Measurements from ENCODE around the gene LAMTOR4.
"Not testable (repeated sequence)": the region's sequence is repeated elsewhere in the genome, so short reads cannot be mapped to it uniquely, and the experiment has no call there.

LAMTOR4 gene

DNA sequence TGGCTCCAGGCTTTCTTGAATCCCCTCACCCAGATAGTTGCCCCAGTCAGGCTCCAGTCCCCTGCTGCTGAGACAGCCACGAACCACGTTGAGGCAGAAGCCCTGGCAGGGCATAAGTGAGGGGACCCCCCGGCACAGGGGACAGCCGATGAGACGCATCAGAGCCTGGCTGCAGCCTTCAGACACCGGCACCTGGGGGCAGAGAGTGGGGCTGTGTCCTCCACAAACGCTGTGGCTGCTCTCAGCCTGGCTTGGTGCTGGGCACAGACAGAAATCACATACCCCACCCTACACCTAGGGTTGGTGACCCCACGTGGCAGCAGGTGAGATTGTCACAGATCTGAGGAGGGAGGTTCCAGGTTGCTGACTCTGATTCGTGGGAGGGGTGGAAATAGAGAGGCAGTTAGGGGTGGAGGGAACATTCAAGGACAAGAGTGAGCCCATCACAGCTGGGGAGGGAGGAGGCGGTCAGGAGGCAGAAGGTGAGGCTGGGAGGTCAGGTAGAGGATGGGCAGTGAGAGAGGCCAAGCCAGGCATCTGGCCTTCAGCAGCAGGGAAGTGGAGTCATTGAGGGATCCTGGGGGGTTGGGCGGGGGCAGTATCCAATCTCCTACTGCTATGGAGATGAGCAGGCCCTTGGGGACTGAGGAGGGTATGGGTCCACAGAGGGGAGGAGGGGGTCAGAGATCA lies 25.2 kb downstream of the LAMTOR4 start:
- no peak for DNase-seq

DNA sequence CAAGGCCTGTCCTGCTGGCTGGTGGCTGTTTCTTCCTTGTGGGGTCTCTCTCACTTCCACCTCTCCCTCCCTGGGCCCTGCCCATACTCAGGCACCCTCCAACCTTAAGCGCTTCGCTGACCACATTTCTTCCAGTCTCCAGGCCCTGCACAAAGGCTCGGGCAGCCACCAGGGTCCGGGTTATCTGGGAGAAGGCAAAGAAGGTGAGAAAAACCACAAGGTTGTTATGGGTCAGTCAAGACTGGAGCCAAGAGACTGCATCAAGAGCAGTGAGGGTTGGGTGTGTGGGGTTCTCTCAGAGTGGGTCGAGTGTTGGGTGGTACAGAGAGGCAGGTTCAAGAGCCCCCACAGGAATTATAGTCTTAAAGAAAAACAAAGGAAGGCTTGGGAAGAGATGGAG lies 25.9 kb downstream of the LAMTOR4 start:
- DNase-seq = no peak

DNA sequence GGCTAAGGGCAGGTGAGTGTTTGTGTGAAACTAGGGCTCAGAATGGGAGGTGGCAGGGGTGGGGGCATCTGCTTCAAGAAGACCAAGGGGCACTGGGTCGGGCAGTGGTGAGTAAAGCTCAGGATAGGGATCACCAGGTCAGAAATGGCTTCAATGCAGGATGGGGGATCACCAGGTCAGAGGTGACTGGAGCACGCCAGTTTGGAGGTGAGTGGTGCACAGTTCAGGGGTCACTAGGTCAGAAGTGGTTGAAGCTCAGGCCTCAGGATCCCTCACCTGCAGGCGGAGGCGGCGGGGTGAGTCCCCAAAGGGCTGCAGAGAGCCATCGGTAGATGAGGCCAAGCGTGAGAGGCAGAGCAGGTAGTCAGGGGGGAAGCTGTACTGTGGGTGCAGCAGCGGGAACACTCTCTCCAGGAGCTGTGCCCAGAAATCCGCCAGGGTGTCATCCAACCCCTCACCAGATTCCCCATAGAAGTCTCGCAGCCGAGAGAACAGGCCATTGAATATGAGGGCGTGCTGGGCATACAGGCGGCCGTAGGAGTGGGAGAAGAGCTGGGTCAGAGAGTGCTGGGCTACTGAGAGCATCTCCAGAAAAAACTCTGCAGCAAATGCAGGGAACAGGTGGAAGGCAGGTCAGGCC lies 26.7 kb downstream of the LAMTOR4 start:
- DNase-seq = no peak

DNA sequence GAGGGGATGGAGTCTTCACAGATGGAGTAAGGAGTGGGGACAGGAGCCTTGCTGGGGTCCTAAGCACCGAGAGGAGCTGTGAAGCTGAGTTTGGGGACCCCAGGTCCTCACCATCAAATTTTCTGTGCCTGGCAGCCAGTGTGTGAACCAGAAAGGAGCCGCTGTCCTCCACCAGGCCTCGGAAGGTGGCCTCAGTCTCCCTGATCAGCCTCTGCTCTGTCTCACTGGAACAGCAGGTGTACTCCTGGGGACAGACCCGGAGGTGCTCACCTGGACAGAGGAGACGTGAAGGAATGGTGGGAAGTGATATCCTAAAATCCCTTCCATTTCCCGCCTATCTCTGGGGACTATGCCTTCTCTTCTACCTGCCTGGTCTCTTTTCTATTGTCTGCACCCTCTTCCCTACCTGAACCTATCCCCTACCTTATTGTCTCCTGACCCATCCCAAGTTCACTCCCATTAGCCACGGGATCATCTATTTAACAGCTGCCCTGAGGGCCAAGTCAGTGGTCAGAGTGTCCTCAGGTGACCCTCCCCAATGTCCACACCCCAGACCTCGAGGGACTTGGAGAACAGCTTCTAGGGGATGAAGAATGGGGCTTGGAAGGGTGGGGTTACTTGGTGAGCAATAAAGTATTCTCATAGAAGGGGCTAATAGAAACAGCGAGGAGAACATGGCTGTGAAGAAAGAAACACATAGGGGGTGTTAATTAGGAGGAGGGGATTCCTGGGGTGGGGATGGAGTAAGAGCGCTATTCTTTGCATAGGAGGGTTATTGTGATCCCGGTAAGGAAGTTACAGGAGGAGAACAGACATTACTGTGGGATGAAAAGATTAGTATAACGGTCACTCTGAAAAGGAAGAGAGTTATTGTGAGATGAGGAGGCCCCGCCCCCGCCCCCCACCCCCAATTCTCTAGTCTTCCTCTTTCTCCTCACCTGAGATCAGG lies 27.7 kb downstream of the LAMTOR4 start:
- DNase-seq = no peak

DNA sequence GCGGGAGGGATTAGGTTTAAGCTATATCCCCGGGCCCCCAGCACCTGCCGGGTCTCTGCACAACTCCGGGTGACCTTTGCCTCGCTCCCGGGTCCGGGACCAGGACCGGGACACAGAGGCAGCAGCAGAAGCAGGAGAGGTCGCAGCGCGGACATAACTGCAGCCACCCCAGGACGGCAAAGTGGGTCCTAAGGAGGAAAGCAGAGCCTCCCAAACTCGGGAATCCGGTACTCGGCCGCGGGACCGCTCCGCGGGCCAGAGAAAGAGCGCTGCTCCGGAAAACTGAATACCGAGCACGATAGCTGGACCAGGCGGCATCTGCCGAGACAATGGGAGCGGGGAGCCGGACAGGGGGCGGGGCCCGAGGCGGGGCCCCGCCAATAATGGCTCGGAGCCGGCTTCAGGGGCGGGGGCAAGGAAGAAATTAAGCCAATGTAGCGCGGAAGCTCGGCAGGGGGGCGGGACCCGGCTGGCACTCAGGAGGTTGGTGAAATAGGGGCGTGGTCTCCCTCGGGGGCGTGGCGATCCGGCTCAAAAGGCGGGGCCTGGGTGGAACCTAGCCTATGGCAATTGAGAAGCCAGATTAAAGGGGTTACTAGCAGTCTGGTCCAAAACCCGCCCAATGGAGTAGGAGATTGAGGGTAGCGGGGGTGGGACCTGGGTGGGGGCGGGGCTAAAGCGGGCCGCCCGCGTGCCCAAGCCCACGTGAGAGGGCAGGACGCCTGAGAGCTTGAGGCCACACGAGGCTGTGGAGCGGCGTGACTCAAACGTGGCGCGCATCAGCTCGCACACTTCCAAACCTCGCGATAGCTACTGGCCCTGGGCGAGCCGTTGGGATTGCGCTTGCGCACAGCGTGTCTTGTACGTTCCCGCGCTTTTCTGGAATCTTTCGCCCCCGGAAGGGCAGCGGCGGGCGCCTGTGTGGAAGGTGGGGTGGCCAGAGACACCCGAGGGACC lies 28.6 kb downstream of the LAMTOR4 start, which contains the start of the genes GPC2 and STAG3:
TSS of gene GPC2 (minus strand) at position 337 of the 957 bp plus-strand sequence. CDS start at position 155, 182 bp downstream.
TSS of gene STAG3 (plus strand) at position 874 of the 957 bp plus-strand sequence. CDS start 2,639 bp downstream, outside the sequence.
- peak; percentile 90 for DNase-seq

DNA sequence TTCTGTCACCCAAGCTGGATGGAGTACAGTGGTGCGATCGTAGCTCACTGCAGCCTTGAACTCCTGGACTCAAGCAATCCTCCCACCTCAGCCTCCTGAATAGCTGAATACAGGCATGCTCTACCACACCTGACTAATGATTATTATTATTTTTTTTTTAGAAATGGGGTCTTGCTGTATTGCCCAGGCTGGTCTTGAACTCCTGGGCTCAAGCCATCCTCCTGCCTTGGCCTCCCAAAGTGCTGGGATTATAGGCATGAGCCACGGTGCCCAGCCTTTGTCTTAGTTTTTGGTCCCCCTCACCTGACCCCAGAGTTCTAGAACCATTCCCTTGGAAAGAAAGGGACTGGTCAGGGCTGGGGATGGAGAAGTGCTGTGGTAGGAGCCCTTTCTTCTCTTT lies 31.4 kb downstream of the LAMTOR4 start:
- not testable (repeated sequence) for DNase-seq

DNA sequence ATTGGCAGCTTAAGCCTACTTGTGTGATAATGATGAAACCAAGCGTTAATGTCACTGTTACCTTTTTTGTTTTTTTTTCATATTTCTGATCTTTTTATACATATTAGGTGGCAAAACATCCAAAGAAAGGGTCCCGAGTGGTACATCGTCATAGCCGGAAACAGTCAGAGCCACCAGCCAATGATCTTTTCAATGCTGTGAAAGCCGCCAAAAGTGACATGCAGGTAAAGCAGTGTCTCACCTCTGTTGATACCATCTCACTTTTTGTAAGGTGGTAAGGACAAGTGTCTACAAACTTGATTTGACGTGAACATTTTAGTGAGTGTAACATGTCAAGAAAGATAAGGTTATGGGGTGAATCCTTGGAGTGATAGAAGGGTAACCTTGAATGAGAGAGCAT lies 33.9 kb downstream of the LAMTOR4 start:
- DNase-seq = not testable (repeated sequence)

DNA sequence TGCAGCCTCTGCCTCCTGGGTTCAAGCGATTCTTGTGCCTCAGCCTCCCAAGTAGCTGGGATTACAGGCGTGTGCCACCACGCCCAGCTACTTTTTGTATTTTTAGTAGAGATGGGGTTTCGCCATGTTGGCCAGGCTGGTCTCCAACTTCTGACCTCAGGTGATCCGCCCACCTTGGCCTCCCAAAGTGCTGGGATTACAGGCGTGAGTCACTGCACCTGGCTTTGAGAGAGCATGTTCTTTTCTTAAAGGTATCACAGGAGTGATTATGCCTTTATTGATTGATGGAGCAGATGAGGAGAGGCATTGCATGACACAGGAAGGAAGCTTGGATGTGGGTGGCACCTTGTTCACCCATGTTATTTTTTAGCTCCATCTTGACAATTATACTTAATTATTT lies 34.4 kb downstream of the LAMTOR4 start:
- DNase-seq = not testable (repeated sequence)

DNA sequence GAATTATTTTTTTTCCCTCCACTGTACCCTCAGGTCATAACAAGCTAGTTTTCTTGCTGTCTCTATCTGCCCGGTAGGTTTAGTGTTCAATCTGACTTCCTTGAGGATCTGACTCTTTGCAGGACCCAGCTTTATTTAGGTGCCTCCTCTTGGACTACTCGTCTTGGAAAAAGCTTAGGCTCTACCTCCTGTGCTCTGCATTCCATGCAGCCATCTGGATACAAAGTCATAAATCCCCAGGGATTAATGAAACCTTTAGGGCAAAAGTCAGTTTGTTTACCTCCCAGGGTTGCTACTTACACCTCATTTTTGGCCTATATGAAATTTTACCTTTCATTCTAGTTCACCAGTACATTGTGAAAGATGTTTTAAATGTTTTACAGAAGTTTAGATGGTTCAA lies 37.0 kb downstream of the LAMTOR4 start:
- no peak for DNase-seq

DNA sequence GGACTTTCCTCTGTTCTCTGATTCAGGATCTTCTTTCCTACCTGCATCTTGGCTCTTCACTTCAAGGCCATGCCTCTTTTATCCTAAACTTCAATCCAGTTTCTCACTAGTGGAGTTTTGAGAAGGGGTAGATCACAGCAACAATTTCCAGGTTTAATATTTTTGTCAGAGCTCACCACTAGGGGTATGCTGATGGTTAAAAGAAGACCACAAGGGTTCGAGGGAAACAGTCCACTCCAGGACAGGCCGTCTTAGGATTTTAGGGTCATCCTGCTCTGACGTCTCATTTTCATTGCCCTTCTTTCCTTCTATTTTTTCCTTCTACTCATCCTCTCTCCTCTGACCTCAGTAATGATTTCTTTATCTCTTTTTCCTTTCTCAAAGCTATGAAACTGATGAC lies 40.3 kb downstream of the LAMTOR4 start:
- no peak for DNase-seq

DNA sequence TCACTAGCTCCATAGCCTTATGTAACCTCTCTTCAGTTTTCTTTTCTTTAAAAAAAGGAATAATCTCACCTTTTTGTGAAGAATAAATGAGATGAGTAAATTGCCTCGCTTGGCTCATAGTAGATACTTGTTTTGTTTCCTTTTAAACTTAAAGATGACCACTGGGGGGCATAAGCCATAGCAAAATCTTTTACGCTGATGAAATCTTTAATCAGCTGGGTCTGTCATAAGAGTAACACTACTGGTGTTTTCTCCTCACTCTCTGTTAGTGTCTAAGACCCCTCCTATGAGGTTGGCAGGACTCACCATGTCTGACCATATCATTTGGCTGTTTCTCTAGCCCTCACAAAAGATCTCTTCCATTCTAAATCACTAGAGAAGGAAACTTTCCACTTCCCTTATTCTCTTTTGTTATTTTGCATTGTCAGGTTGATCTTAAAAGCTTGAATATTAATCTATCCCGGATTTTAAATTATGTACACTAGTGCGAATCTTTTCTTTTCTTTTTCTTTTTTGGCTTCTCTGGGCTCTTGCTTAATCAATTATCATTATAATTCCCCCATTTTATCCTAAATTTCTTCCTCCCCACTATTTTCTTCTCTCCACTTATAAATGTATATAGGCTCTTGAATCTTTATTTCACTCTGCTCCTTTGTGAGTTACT lies 41.5 kb downstream of the LAMTOR4 start:
- peak; percentile 53 for DNase-seq

DNA sequence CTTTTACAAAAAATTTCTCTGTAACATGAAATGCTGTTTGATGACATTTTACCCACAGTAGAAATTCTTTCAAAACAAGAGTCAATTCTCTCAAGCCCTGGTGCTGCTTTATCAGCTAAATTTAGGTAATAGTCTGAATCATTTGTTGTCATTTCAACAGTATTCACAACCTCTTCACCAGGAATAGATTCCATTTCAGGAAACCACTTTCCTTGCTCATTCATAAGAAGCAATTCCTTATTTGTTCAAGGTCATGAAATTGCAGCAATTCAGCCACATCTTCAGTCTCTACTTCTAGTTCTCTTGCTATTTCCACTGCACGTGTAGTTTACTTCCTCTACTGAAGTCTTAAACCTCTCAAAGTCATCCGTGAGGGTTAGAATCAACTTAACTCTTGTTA lies 43.1 kb downstream of the LAMTOR4 start:
- DNase-seq = peak; percentile 14

DNA sequence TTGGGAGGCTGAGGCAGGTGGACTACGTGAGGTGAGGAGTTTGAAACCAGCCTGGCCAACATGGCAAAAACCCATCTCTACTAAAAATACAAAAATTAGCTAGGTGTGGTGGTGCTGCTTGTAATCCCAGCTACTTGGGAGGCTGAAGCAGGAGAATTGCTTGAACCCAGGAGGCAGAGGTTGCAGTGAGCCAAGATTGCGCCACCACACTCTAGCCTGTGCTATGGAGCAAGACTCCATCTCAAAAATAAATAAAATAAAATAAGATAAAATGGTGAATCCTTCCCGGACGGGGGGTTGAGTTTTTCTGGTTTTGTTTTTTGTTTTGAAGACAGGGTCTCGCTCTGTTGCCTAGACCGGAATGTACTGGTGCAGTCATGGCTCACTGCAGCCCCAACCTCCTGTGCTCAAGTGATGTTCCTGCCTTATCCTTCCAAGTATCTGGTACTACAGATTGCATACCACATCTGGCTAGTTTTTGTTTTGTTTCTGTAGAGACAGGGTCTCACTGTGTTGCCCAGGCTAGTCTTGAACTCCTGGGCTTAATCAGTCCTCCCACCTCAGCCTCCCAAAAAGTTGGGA lies 43.7 kb downstream of the LAMTOR4 start:
- not testable (repeated sequence) for DNase-seq

DNA sequence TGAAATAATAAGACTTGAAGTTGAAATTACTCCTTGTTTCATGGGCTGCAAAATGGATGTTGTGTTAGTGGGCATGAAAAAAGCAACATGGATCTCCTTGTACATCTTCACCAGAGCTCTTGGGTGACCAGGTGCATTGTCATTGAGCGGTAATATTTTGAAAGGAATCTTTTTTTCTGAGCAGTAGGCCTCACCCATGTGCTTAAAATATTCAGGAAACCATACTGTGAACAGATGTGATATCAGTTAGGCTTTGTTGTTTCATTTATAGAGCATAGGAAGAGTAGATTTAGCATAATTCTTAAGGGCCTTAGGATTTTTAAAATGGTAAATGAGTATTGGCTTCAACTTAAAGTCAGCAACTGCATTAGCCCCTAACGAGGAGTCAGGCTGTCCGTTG lies 44.3 kb downstream of the LAMTOR4 start:
- DNase-seq = no peak

DNA sequence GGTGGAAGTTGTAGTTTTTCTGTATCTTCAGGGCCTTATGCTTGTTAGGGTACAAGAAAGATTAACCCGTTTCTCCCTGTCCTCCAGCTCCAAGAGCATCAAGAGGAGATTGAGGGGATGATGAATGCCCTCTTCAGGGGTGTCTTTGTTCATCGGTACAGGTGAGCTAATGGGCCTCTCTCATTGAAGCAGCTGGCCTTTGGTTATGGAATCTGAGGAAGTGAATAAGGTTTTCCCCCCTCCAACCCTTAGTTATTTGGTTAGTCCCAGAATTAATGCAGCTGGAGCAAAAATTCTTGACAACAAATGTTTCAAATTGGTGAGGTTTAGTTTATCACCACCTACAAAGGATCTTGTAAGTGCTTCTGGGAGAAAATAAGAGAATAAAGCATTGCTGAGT lies 46.5 kb downstream of the LAMTOR4 start:
- DNase-seq = no peak

DNA sequence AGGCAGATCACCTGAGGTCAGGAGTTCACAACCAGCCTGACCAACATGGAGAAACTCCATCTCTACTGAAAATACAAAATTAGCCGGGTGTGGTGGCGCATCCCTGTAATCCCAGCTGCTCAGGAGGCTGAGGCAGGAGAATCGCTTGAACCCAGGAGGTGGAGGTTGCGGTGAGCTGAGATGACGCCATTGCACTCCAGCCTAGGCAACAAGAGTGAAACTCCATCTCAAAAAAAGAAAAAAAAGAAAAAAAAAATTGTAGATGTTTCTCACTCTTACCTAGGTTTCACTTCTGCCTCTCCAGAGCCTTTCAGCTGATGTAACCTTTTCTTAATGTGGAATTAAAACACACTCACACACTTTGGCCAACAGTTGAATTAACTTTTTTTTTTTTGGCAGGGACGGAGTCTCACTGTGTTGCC lies 47.2 kb downstream of the LAMTOR4 start:
- DNase-seq = not testable (repeated sequence)

DNA sequence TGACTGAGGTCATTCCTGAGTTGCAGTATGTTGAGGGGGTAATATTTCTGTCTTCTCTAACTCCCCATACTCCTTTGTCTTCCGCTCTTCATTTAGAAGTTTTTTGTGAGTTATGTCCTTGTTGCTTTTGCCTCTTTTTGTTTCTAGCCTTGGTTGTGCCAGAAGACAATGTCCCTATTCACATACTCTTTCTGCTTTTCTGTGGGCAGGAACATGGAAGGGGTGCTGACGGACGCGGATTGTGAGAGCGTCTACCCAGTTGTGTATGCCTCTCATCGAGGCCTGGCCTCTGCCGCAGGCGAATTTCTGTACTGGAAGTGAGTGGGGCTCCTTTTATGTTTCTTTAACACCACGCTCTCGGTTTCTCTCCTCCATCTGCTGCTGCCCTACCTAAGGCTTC lies 49.5 kb downstream of the LAMTOR4 start:
- DNase-seq = no peak

DNA sequence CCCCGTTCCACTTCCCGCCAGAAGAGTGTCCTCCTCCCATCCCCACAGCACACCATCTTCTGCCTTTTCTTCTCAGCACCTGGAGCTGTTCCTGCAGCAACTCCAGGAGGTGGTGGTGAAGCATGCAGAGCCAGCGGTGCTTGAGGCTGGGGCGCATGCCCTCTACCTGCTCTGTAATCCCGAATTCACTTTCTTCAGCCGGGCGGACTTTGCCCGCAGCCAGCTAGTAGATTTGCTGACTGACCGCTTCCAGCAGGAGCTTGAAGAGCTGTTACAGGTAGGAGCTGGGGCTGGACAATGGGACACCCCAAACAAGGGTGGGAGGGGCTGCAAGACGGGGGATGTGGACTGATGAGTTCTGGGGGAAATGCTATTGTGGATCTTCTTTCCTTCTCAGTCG lies 52.0 kb downstream of the LAMTOR4 start:
- no peak for DNase-seq

Data from kidney glomerular epithelial cell (primary cell).